SK-N-MC (cell line): ENCODE measurements around the gene VDAC1.
A peak's percentile ranks its signal among the peaks of the same experiment; 100 is the strongest.

Experiments
- DNase-seq: peaks from one replicate; pipeline ENCODE4 v3.0.0-alpha.2; 2011; ENCODE audit warnings: low read depth, low spot score
- H3K27ac ChIP-seq: fragments of 200-600 bp; sonication (generic); 2 replicates; pipeline ENCODE4 v1.5.1; 2016; ENCODE audit warnings: mixed run types
- H3K36me3 ChIP-seq: fragments of 200-600 bp; sonication (generic); 2 replicates; pipeline ENCODE4 v1.6.1; 2017; ENCODE audit warnings: antibody characterized with exemption, low read length, mixed read lengths; ENCODE audit not compliant: insufficient read depth
- H3K4me3 ChIP-seq: fragments of 200-600 bp; sonication (generic); 2 replicates; pipeline ENCODE4 v1.5.1; 2016
- H3K9ac ChIP-seq: fragments of 200-600 bp; sonication (generic); 2 replicates; pipeline ENCODE4 v1.8.0; 2017; ENCODE audit warnings: mixed run types, mixed read lengths; ENCODE audit not compliant: insufficient read length
- H3K9me3 ChIP-seq: fragments of 200-600 bp; sonication (generic); 2 replicates; pipeline ENCODE4 v1.6.1; 2017; ENCODE audit warnings: low read depth, mild to moderate bottlenecking, antibody characterized with exemption, low read length, moderate library complexity, mixed read lengths
- EZH2 ChIP-seq: fragments of 200-600 bp; sonication (generic); IDR thresholded peaks from one replicate; pipeline ENCODE4 v1.6.1; 2017; ENCODE audit warnings: antibody characterized with exemption
- FOXP2 ChIP-seq: optimal IDR thresholded peaks from 2 replicates; pipeline ENCODE3; 2011; ENCODE audit warnings: mild to moderate bottlenecking, moderate library complexity; ENCODE audit not compliant: insufficient read depth; ENCODE audit errors: extremely low read length, control extremely low read depth
- POLR2AphosphoS5 ChIP-seq: IDR thresholded peaks from 2 replicates; pipeline ENCODE4 v1.6.1; 2012; ENCODE audit warnings: mild to moderate bottlenecking, low read depth, low read length, borderline replicate concordance

VDAC1 gene

GRCh38 chr5:134018154-134018985 is 13.6 kb upstream of the VDAC1 start:
- no peak for DNase-seq
- H3K9me3 ChIP-seq: no peaks in the 10 kb centered on the region
- no peak overlapping the region for H3K9ac ChIP-seq

DNA sequence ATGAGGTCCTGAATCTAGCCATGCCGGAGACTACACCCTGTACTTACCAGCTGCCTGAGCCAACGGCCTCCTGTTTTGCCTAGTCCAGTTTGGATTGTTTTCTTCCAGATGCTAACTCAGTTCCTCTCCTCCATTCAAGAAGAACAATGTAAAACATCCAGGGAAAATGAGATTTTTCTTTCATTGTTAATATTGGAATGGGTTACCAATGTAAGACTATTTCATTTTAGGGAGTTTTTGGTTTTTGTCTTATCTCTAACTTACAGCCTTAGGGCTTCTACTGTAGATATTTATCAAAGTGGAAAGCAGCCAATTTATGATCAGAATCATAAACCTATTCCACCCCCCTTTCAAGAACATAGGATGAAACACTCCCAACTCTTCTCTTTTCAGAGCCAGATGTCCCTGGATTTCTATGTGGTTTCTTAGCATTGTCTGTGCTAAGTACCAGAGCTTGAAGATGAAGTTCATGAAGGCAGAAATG is 3.5 kb upstream of the VDAC1 start:
- TF ChIP-seq EZH2: no peak
- TF ChIP-seq FOXP2: no peak
- no peak for TF ChIP-seq POLR2AphosphoS5
- Histone ChIP-seq H3K9ac (no peak overlapping the region), H3K36me3 (0 out of 2 replicates have a peak, but pooled peaks cover 3% of the 10 kb centered on the region), H3K9me3 (no peaks in the 10 kb centered on the region), H3K27ac (peak overlapping the region; percentile 25; the same call in 1 of the 2 replicates), H3K4me3 (no peak overlapping the region)
- no peak for DNase-seq

More at GRCh38 chr5:134018154-134018985, 13.6 kb upstream of the VDAC1 start:
- Histone ChIP-seq H3K4me3 (no peak overlapping the region), H3K36me3 (no peaks in the 10 kb centered on the region), H3K27ac (no peak overlapping the region)
- TF ChIP-seq EZH2 (no peak), POLR2AphosphoS5 (no peak), FOXP2 (no peak)

DNA sequence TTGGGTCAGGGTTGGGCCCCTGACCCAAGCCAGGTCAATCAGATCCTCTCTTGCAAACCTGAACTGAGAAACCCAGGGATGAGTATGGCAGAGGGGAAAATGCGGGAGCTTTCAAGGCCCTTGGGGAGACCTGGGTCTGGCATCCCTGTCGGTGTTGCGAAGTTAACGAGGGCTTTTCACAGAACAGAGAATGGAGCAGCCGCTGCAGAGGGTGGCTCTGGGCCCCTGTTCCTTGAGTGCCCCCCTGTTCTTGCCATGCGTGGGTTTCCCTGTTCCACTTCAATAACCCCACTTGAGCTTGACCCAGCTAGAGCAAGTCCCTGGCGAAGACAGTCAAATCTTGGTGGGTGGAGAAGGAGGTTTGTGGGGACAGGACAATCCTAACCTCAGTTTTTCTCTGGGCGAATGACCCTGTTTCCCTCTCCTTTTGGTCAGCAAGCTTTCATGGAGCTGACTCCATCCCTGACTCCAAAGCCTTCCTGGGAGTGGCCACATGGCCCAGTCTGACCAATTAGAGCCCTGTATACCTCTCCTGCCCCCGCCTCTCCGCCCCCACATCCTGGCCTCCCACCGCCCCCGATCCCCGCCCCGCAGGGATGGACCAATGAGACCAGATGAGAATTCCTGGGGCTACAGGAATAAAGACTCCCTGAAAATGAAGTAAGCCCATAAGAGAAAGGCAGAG is 2.9 kb upstream of the VDAC1 start:
- no peak overlapping the region for H3K4me3 ChIP-seq
- no peaks in the 10 kb centered on the region for H3K9me3 ChIP-seq
- no peak overlapping the region for H3K9ac ChIP-seq
- DNase-seq: no peak
- H3K27ac ChIP-seq: no peak overlapping the region
- H3K36me3 ChIP-seq: peaks cover 6% of the 10 kb centered on the region; the same call in 1 of the 2 replicates
- TF ChIP-seq EZH2 (no peak), FOXP2 (no peak), POLR2AphosphoS5 (no peak)

DNA sequence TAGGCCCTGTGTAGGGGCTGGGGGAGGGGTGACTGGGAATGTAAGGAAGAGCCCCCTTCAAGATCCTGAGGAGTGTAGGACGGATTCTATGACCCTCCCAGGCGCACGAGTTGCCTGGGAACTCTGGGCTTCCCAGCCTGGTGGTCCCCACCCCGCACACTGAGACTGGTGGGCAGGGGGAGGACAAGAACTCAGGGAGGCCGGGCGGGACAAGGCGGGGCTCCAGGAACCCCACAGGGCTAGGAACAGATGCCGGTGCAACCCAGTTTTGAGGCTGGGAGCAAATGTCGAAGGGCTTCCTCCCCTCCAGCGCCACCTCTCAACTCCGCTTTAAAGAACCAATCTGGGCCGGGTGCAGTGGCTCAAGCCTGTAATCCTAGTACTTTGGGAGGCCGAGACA is 1.3 kb upstream of the VDAC1 start:
- Histone ChIP-seq H3K9me3 (no peaks in the 10 kb centered on the region), H3K4me3 (no peak overlapping the region), H3K27ac (no peak overlapping the region), H3K36me3 (peaks cover 19% of the 10 kb centered on the region), H3K9ac (no peak overlapping the region)
- TF ChIP-seq FOXP2 (no peak), POLR2AphosphoS5 (no peak), EZH2 (no peak)
- DNase-seq: no peak

DNA sequence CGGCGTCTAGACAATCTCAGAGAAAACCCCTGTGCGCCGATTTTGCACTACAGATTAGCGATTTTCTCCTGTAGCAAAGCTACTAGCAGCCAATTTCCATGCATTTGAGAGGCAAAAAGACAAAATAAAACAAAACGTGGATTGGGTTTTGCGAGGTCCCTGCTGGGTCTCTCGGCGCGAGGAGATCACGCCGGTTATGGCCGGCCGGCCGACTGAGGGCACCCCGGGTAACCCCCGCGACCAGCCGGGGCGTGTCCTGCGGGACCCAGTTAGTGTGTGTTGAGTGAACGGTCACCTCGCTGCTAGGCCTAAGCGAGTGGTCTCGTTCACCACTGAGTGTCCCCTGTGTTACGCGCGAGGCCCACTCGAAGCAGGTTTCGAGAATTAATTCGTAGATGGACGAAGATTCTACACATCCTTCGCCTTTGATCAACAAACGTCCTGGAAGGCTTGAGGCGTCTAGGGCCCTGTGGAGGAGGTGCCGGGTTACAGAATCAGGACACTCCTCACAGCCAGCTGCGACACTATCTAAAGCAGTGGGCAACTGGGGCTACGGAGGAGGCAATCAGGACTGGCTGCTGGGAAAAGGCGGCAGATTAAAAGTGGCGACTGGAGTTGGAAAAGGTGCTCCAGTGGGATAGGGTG is 764 bp upstream of the VDAC1 start:
- Histone ChIP-seq H3K9ac (peak overlapping the region; percentile 90), H3K36me3 (peaks cover 25% of the 10 kb centered on the region), H3K4me3 (peak overlapping the region; percentile 99), H3K9me3 (no peaks in the 10 kb centered on the region), H3K27ac (peak overlapping the region; percentile 78)
- no peak for DNase-seq
- TF ChIP-seq EZH2 (no peak), POLR2AphosphoS5 (no peak), FOXP2 (no peak)

DNA sequence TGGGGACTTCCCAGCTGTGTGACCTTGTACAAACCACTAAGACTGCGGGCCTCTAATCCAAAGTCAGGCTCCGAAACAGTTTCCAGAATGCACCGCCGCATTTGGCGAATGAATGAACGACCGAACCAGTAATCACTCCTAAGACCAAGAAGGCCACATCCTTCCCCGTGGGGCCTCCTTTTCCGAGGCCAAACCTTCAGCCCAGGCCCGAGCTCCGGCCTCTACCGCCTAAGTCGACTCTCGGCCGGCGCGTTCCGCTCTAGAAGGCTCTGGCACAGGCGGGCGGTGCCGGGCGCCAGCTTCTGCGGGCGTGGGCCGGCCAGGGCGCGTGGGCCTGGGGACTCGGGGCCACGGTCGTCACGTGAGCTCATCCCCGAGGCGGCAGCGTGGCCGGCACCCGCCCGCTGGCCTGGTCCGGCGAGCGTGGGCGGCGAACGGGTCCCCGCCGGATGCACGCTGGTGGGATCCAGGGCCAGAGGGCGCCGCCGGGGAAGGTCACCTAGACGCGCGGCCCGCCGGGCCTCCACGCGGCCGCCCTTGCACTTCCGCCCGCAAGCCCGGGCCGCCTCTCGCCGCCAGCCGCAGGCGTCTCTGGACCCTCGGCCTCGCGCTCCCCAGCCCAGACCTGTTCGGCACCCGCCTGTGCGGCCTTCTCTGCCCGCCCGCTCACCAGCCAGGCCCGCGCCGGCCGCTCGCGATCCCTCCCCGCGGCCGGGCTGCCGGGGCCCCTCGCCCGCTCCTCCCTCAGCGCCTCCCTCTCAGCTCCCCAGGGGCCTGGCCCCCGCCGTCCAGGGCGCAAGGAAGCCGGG is 754 bp downstream of the VDAC1 start:
- Histone ChIP-seq H3K4me3 (peak overlapping the region; percentile 99), H3K27ac (peak overlapping the region; percentile 80), H3K9me3 (no peaks in the 10 kb centered on the region), H3K9ac (peak overlapping the region; percentile 98), H3K36me3 (peaks cover 31% of the 10 kb centered on the region)
- DNase-seq: no peak
- TF ChIP-seq EZH2 (no peak), FOXP2 (no peak), POLR2AphosphoS5 (no peak)

- DNase-seq: no peak
- Histone ChIP-seq H3K36me3 (peaks cover 31% of the 10 kb centered on the region), H3K9me3 (no peaks in the 10 kb centered on the region), H3K27ac (peak overlapping the region; percentile 80), H3K9ac (peak overlapping the region; percentile 98), H3K4me3 (peak overlapping the region; percentile 99)
- no peak for TF ChIP-seq POLR2AphosphoS5
- TF ChIP-seq FOXP2: no peak
- no peak for TF ChIP-seq EZH2
Measured at GRCh38 chr5:134003064-134003816, 1.5 kb downstream of the VDAC1 start.
